ENCODE measurements around the gene TRPC5OS. TPM values are rescaled to one million over a fixed set of nuclear protein-coding genes. Genes with fewer than 3 reads are reported as not detected.

Gene TRPC5OS
- not detected in 2 replicates for total RNA-seq

GRCh38 chrX:111875881-111876280, at the start of gene TRPC5OS:
Gene TRPC5OS (plus strand): TSS chrX:111876181. CDS start chrX:111901850, 25,669 bp downstream.

Other genes starting within 250 kb of the TRPC5OS start
- gene ALG13, start 195.0 kb upstream of the TRPC5OS start, total RNA-seq: 45.4 and 58.0 TPM in 2 replicates
- gene TRPC5, start 206.6 kb downstream of the TRPC5OS start, total RNA-seq: not detected in 2 replicates
- not detected in 2 replicates for gene RTL4, start 206.8 kb downstream of the TRPC5OS start, total RNA-seq

Data from articular chondrocyte of knee joint (primary cell).